ENCODE results near the gene CAPS.

The CAPS gene

GRCh38 chr19:5914946-5915781 is 1.1 kb downstream of the CAPS start:
- no peak for DNase-seq

GRCh38 chr19:5915782-5916165 is 1.7 kb downstream of the CAPS start:
- no peak for DNase-seq

- no peak for DNase-seq
Observed at GRCh38 chr19:5916181-5916708, 2.2 kb downstream of the CAPS start.

- DNase-seq = no peak
Observed at GRCh38 chr19:5917431-5918107, 3.5 kb downstream of the CAPS start.

GRCh38 chr19:5918463-5919079 is 4.5 kb downstream of the CAPS start:
- no peak for DNase-seq

GRCh38 chr19:5921516-5922160 is 7.6 kb downstream of the CAPS start:
- DNase-seq = no peak

GRCh38 chr19:5922161-5922545 is 8.1 kb downstream of the CAPS start:
- DNase-seq = no peak

GRCh38 chr19:5923356-5923755 is 9.3 kb downstream of the CAPS start:
- no peak for DNase-seq

GRCh38 chr19:5925830-5926427 is 11.9 kb downstream of the CAPS start:
- DNase-seq = no peak

- DNase-seq = no peak
Observed at GRCh38 chr19:5926641-5927440, 12.8 kb downstream of the CAPS start.

- DNase-seq = no peak
Observed at GRCh38 chr19:5927441-5927821, 13.4 kb downstream of the CAPS start.

- DNase-seq = no peak
Observed at GRCh38 chr19:5929179-5929578, 15.1 kb downstream of the CAPS start.

- no peak for DNase-seq
Observed at GRCh38 chr19:5929625-5930024, 15.6 kb downstream of the CAPS start.

GRCh38 chr19:5931251-5931650 is 17.2 kb downstream of the CAPS start:
- no peak for DNase-seq

- DNase-seq = no peak
Observed at GRCh38 chr19:5932146-5932545, 18.1 kb downstream of the CAPS start.

- no peak for DNase-seq
Observed at GRCh38 chr19:5932609-5933262, 18.7 kb downstream of the CAPS start.

GRCh38 chr19:5933391-5934068 is 19.5 kb downstream of the CAPS start:
- DNase-seq = no peak

- no peak for DNase-seq
Observed at GRCh38 chr19:5934069-5934401, 20.0 kb downstream of the CAPS start.

GRCh38 chr19:5934774-5935472 is 20.9 kb downstream of the CAPS start:
- no peak for DNase-seq

Data from NCI-H774 (cell line).